Measurements from ENCODE around the gene ST6GALNAC4. TPM values are rescaled to one million over a fixed set of nuclear protein-coding genes. Genes with fewer than 3 reads are reported as not detected.

The ST6GALNAC4 gene
- polyA plus RNA-seq, 3 donors, result 8.9 to 14.0 (median 10.3) TPM

DNA sequence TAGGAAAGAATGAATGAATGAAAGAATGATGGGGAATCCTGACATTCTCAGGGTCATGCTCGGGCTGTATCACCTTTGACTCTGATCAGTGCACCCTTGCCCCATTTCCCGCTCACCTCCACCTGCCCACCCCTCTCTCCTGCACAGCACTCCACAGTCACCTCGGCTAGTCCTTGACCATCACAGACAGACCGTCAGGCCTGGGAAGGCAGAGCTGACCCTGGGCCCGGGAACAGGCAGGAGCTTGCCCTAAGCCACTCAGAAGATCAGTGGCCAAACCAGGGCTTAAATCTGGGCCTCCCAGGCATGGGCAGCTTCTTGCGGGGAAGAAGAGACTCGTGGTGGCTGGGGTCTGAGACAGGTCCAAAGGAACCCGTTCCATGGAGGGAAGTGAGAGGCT lies 21.0 kb downstream of the ST6GALNAC4 start:
- Mint-ChIP-seq H3K9me3 (peaks cover 32 to 39% (median 36%) of the 10 kb centered on the region in 7 donors), H3K27me3 (ENCODE audit: low read depth in 3 of 3) (peaks cover 1 to 9% (median 4%) of the 10 kb centered on the region in 3 donors), H3K36me3 (peaks cover 44 to 48% of the 10 kb centered on the region in 2 donors), H3K4me3 (no peak overlapping the region), H3K4me1 (peaks cover 19% of the 10 kb centered on the region), H3K27ac (no peak overlapping the region)
- Histone ChIP-seq H3K4me3 (replicated peaks in 1 of 3; ENCODE audit: low read depth in 2 of 3, low read length in 3 of 3) (no peak overlapping the region), H3K27me3 (ENCODE audit: control insufficient read depth in 2 of 2, insufficient read depth in 2 of 2, low read length in 2 of 2) (no peaks in the 10 kb centered on the region), H3K4me1 (ENCODE audit: control insufficient read depth in 1 of 2, insufficient read depth in 2 of 2, low read length in 2 of 2) (peaks cover 24 to 32% of the 10 kb centered on the region in 2 donors), H3K79me2 (ENCODE audit: insufficient read depth, low read length) (no peaks in the 10 kb centered on the region), H3K27ac (ENCODE audit: low read depth in 1 of 2, low read length in 2 of 2) (no peak overlapping the region), H2AFZ (ENCODE audit: insufficient read depth, low read depth, low read length, poor library complexity, severe bottlenecking) (no peak overlapping the region), H3K4me2 (replicated peaks; ENCODE audit: extremely low read depth, low read length, poor library complexity, severe bottlenecking) (no peak overlapping the region), H3K9ac (ENCODE audit: insufficient read depth, low read length, poor library complexity, severe bottlenecking) (no peak overlapping the region), H3K36me3 (replicated peaks in 1 of 2; ENCODE audit: control insufficient read depth in 1 of 2, insufficient read depth in 2 of 2, low read length in 2 of 2) (peaks cover 36 to 47% of the 10 kb centered on the region in 2 donors), H4K20me1 (ENCODE audit: insufficient read depth, low read length) (no peaks in the 10 kb centered on the region), H3K9me3 (replicated peaks in 1 of 2; ENCODE audit: control insufficient read depth in 1 of 2, insufficient read depth in 1 of 2, low read length in 2 of 2) (peaks cover 34 to 36% of the 10 kb centered on the region in 2 donors)
- 99% methylated on average over 8 of the region's 8 CpGs for WGBS (ENCODE audit: insufficient coverage)
- intact Hi-C loops (cut with micrococcal nuclease), result no loop called here
- TF ChIP-seq, protein P1, sequence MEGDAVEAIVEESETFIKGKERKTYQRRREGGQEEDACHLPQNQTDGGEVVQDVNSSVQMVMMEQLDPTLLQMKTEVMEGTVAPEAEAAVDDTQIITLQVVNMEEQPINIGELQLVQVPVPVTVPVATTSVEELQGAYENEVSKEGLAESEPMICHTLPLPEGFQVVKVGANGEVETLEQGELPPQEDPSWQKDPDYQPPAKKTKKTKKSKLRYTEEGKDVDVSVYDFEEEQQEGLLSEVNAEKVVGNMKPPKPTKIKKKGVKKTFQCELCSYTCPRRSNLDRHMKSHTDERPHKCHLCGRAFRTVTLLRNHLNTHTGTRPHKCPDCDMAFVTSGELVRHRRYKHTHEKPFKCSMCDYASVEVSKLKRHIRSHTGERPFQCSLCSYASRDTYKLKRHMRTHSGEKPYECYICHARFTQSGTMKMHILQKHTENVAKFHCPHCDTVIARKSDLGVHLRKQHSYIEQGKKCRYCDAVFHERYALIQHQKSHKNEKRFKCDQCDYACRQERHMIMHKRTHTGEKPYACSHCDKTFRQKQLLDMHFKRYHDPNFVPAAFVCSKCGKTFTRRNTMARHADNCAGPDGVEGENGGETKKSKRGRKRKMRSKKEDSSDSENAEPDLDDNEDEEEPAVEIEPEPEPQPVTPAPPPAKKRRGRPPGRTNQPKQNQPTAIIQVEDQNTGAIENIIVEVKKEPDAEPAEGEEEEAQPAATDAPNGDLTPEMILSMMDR (IDR thresholded peaks at IDR 0.05), result no peak
- no peak for DNase-seq

GRCh38 chr9:127893392-127893791 lies 23.4 kb downstream of the ST6GALNAC4 start:
- Histone ChIP-seq H3K4me3 (replicated peaks in 1 of 3; ENCODE audit: low read depth in 2 of 3, low read length in 3 of 3) (no peak overlapping the region), H3K36me3 (replicated peaks in 1 of 2; ENCODE audit: control insufficient read depth in 1 of 2, insufficient read depth in 2 of 2, low read length in 2 of 2) (peaks cover 44 to 60% of the 10 kb centered on the region in 2 donors), H3K27me3 (ENCODE audit: control insufficient read depth in 2 of 2, insufficient read depth in 2 of 2, low read length in 2 of 2) (no peaks in the 10 kb centered on the region), H3K4me1 (ENCODE audit: control insufficient read depth in 1 of 2, insufficient read depth in 2 of 2, low read length in 2 of 2) (peaks cover 12 to 16% of the 10 kb centered on the region in 2 donors), H3K4me2 (replicated peaks; ENCODE audit: extremely low read depth, low read length, poor library complexity, severe bottlenecking) (no peak overlapping the region), H3K27ac (ENCODE audit: low read depth in 1 of 2, low read length in 2 of 2) (no peak overlapping the region), H3K9ac (ENCODE audit: insufficient read depth, low read length, poor library complexity, severe bottlenecking) (no peak overlapping the region), H3K79me2 (ENCODE audit: insufficient read depth, low read length) (no peaks in the 10 kb centered on the region), H2AFZ (ENCODE audit: insufficient read depth, low read depth, low read length, poor library complexity, severe bottlenecking) (no peak overlapping the region), H4K20me1 (ENCODE audit: insufficient read depth, low read length) (no peaks in the 10 kb centered on the region), H3K9me3 (replicated peaks in 1 of 2; ENCODE audit: control insufficient read depth in 1 of 2, insufficient read depth in 1 of 2, low read length in 2 of 2) (peaks cover 34 to 36% of the 10 kb centered on the region in 2 donors)
- TF ChIP-seq, protein P1 (IDR thresholded peaks at IDR 0.05), result no peak
- Mint-ChIP-seq H3K4me3 (no peak overlapping the region), H3K9me3 (peaks cover 32 to 39% (median 36%) of the 10 kb centered on the region in 7 donors), H3K27ac (no peak overlapping the region), H3K36me3 (peaks cover 55 to 63% of the 10 kb centered on the region in 2 donors), H3K27me3 (ENCODE audit: low read depth in 3 of 3) (peaks cover under 1 to 5% (median 4%) of the 10 kb centered on the region in 3 donors), H3K4me1 (peaks cover 13% of the 10 kb centered on the region)
- intact Hi-C loops (cut with micrococcal nuclease), result no loop called here
- DNase-seq, result no peak
- 100% methylated on average over 3 of the region's 4 CpGs for WGBS (ENCODE audit: insufficient coverage)
